ENCODE results near the gene SNX14. TPM values are rescaled to one million over a fixed set of nuclear protein-coding genes. Genes with fewer than 3 reads are reported as not detected.

The SNX14 gene
- total RNA-seq, 2 donors from 2014 or later, result 50.6 to 61.7 TPM

GRCh38 chr6:85483846-85484245 is 109.8 kb downstream of the SNX14 start:
- Mint-ChIP-seq H3K9me3 (no peaks in the 10 kb centered on the region), H3K27me3 (ENCODE audit: low read depth) (no peaks in the 10 kb centered on the region), H3K4me1 (ENCODE audit: low read depth) (peaks cover 8% of the 10 kb centered on the region), H3K36me3 (ENCODE audit: insufficient read depth in 2 of 2) (no peaks in the 10 kb centered on the region), H3K4me3 (no peak overlapping the region), H3K27ac (no peak overlapping the region)
- no peak for DNase-seq
- ATAC-seq (replicated peaks in 1 of 2), result no peak

DNA sequence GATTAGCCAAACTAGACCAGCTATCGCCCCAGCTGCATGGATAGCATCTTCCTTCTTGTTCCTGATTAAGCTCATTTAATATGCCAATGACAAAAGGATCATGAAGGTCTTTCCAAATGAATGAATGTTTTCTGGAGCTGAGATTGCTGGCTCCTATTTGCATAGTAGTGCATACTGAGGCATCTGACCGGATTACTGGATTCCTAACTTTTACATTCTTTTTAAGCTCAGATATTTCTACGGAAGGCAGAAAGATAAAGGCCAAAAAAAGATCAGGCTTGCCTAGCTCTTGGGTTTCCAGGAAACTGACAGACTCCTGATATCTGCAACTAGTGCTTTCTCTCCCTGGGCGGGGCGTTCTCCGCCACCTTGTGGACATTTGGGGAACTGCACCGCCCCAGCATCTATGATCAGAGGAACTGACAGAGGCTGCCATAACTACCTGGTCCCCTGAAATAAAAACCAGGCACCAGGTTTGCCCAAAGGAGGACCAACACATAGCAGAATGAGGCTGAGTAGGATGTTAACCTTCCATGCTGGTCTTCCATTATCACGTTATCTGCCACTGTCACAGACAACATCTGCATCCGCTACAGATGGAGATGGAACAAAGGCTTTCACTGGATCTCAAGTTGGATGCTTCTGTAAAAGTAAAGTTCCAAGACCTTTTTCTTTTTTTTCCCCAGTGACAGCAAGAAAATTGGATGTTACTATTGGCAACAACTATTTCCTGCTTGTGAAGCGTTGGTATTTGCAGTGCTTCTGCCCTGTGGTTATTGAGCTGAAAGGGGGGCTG is 110.6 kb downstream of the SNX14 start:
- Mint-ChIP-seq H3K27me3 (ENCODE audit: low read depth) (no peaks in the 10 kb centered on the region), H3K27ac (no peak overlapping the region), H3K9me3 (no peaks in the 10 kb centered on the region), H3K4me3 (no peak overlapping the region), H3K4me1 (ENCODE audit: low read depth) (peaks cover 8% of the 10 kb centered on the region), H3K36me3 (ENCODE audit: insufficient read depth in 2 of 2) (no peaks in the 10 kb centered on the region)
- DNase-seq, result peak; percentile 79 to 87
- ATAC-seq (replicated peaks in 1 of 2), result peak; percentile 79 to 89

GRCh38 chr6:85482206-85482904 is 111.3 kb downstream of the SNX14 start:
- no peaks in the 10 kb centered on the region for H3K27me3 Mint-ChIP-seq (ENCODE audit: low read depth)

DNA sequence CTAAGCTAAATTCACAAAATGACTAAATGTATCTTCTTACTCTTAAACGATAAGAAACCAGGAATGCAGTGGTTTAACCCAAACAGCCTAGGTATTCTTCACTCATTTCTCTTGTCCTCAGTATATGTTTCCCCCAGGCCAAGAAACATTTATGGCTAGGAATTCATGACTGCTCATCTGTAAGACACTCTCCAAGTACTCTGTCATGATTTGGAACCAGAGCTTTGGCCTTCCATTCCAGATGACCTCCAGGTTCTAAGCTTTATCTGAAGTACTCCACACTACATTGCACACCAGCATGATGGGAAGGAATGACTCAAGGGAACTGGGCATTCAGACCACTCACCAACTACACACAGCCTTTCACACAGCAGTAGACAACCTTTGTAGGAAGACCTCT is 114.5 kb downstream of the SNX14 start:
- H3K27ac Mint-ChIP-seq, result no peak overlapping the region
- no peak overlapping the region for H3K4me3 Mint-ChIP-seq
- no peaks in the 10 kb centered on the region for H3K27me3 Mint-ChIP-seq (ENCODE audit: low read depth)
- no peaks in the 10 kb centered on the region for H3K36me3 Mint-ChIP-seq (ENCODE audit: insufficient read depth in 2 of 2)
- DNase-seq (no peak), ATAC-seq (replicated peaks in 1 of 2) (no peak)
- no peaks in the 10 kb centered on the region for H3K9me3 Mint-ChIP-seq
- H3K4me1 Mint-ChIP-seq (ENCODE audit: low read depth), result peaks cover 8% of the 10 kb centered on the region

More at GRCh38 chr6:85482206-85482904, 111.3 kb downstream of the SNX14 start:
- DNase-seq (no peak), ATAC-seq (replicated peaks in 1 of 2) (peak in 1 of 2 donors; percentile 10)
- Mint-ChIP-seq H3K36me3 (ENCODE audit: insufficient read depth in 2 of 2) (no peaks in the 10 kb centered on the region), H3K9me3 (no peaks in the 10 kb centered on the region), H3K27ac (peak overlapping the region; percentile 21), H3K4me3 (no peak overlapping the region), H3K4me1 (ENCODE audit: low read depth) (peaks cover 8% of the 10 kb centered on the region)

- DNase-seq (no peak), ATAC-seq (replicated peaks in 1 of 2) (no peak)
- H3K36me3 Mint-ChIP-seq (ENCODE audit: insufficient read depth in 2 of 2), result no peaks in the 10 kb centered on the region
- no peak overlapping the region for H3K4me3 Mint-ChIP-seq
- no peaks in the 10 kb centered on the region for H3K27me3 Mint-ChIP-seq (ENCODE audit: low read depth)
- H3K4me1 Mint-ChIP-seq (ENCODE audit: low read depth), result peaks cover 5% of the 10 kb centered on the region
- no peaks in the 10 kb centered on the region for H3K9me3 Mint-ChIP-seq
- no peak overlapping the region for H3K27ac Mint-ChIP-seq
These were observed 117.1 kb downstream of the SNX14 start for GRCh38 chr6:85476532-85476931.

DNA sequence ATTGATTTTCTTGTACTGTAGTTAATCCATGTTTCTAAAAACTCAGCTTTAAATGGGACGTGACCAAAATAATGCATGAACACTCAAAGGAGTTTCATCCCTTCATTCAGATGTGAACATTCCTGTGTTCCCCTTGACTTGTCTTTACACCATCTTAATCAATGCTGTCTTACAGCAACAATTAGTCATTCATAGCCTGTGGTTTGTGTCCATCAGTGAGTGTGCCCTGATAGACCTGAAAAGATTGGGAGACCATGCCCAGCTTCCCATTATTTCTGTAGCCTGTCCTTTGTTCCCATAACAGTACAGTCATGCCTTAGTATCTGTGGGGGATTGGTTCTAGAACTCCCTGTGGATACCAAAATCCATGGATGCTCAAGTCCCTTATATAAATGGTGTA is 119.9 kb downstream of the SNX14 start:
- H3K27ac Mint-ChIP-seq, result no peak overlapping the region
- no peak overlapping the region for H3K4me3 Mint-ChIP-seq
- H3K36me3 Mint-ChIP-seq (ENCODE audit: insufficient read depth in 2 of 2), result no peaks in the 10 kb centered on the region
- H3K9me3 Mint-ChIP-seq, result no peaks in the 10 kb centered on the region
- DNase-seq, result no peak
- no peak for ATAC-seq (replicated peaks in 1 of 2)
- H3K4me1 Mint-ChIP-seq (ENCODE audit: low read depth), result peaks cover 5% of the 10 kb centered on the region
- no peaks in the 10 kb centered on the region for H3K27me3 Mint-ChIP-seq (ENCODE audit: low read depth)

DNA sequence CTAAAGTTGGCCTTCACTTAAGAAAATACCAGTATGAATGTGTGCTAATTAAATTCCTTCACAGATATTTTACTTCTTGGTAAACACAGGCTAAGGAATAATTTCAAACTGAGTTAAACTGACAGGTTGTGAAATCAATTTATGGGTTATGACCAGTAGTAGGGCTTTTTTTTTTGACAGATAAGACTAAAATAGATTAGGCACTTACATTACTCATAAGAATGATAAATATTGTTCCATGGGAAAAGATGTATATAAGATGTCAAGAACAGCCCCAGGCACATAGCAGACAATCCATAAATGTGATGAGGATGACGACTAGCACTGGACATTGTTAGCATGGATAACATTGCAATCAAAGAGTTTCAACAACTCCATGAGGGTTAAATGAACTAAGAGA is 120.9 kb downstream of the SNX14 start:
- ATAC-seq (replicated peaks in 1 of 2), result no peak
- no peak for DNase-seq
- H3K4me3 Mint-ChIP-seq, result no peak overlapping the region
- H3K4me1 Mint-ChIP-seq (ENCODE audit: low read depth), result peaks cover 5% of the 10 kb centered on the region
- no peaks in the 10 kb centered on the region for H3K27me3 Mint-ChIP-seq (ENCODE audit: low read depth)
- no peaks in the 10 kb centered on the region for H3K36me3 Mint-ChIP-seq (ENCODE audit: insufficient read depth in 2 of 2)
- H3K27ac Mint-ChIP-seq, result no peak overlapping the region
- H3K9me3 Mint-ChIP-seq, result no peaks in the 10 kb centered on the region

GRCh38 chr6:85470023-85470410 is 123.6 kb downstream of the SNX14 start:
- no peak overlapping the region for H3K4me3 Mint-ChIP-seq
- H3K36me3 Mint-ChIP-seq (ENCODE audit: insufficient read depth in 2 of 2), result no peaks in the 10 kb centered on the region
- H3K27me3 Mint-ChIP-seq (ENCODE audit: low read depth), result no peaks in the 10 kb centered on the region
- no peak for ATAC-seq (replicated peaks in 1 of 2)
- no peak for DNase-seq
- H3K4me1 Mint-ChIP-seq (ENCODE audit: low read depth), result peaks cover 18% of the 10 kb centered on the region
- no peaks in the 10 kb centered on the region for H3K9me3 Mint-ChIP-seq
- H3K27ac Mint-ChIP-seq, result no peak overlapping the region

DNA sequence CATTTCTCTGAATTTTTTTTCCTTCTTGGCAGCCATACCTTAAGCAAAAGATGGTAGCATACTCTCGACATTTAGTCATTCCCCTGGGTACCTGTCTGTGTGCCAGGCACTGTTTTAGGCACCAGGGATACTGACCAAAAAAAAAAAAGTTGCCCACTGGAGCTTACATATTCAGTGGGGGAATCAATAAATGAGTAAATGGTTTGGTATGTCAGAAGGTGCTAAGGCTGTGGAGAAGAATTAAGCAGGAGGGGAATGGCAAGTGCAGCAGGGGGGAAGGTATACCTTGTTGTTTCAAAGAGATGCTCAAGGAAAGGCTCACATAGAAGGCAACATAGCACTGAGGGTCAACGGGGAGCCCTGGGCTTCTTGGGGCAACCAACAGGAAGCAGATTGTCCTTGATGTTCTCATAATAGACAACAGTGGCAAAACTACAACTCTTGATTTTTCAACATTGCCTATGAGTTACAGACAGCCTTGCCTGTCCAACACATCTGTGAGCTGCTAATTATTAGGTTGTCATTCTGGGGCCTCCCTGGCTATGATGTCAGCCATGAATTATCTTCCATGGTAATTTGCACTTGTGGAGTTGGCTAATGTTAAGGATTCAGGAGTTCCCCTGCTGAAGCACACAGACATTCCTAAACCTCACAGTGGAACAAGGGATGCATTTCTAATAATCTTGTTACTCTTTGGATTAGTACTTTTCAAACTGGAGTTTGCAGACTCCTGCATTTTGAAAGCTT is 124.2 kb downstream of the SNX14 start:
- Mint-ChIP-seq H3K36me3 (ENCODE audit: insufficient read depth in 2 of 2) (no peaks in the 10 kb centered on the region), H3K27me3 (ENCODE audit: low read depth) (no peaks in the 10 kb centered on the region), H3K27ac (no peak overlapping the region), H3K4me1 (ENCODE audit: low read depth) (peaks cover 24% of the 10 kb centered on the region), H3K9me3 (no peaks in the 10 kb centered on the region), H3K4me3 (no peak overlapping the region)
- DNase-seq, result no peak
- ATAC-seq (replicated peaks in 1 of 2), result no peak

GRCh38 chr6:85468326-85468725 is 125.3 kb downstream of the SNX14 start:
- peaks cover 35% of the 10 kb centered on the region for H3K4me1 Mint-ChIP-seq (ENCODE audit: low read depth)
- no peaks in the 10 kb centered on the region for H3K27me3 Mint-ChIP-seq (ENCODE audit: low read depth)
- no peak overlapping the region for H3K4me3 Mint-ChIP-seq
- no peak overlapping the region for H3K27ac Mint-ChIP-seq
- H3K9me3 Mint-ChIP-seq, result no peaks in the 10 kb centered on the region
- H3K36me3 Mint-ChIP-seq (ENCODE audit: insufficient read depth in 2 of 2), result no peaks in the 10 kb centered on the region
- DNase-seq (no peak), ATAC-seq (replicated peaks in 1 of 2) (no peak)

GRCh38 chr6:85465762-85466161 is 127.9 kb downstream of the SNX14 start:
- H3K27ac Mint-ChIP-seq, result no peak overlapping the region
- no peaks in the 10 kb centered on the region for H3K36me3 Mint-ChIP-seq (ENCODE audit: insufficient read depth in 2 of 2)
- H3K27me3 Mint-ChIP-seq (ENCODE audit: low read depth), result no peaks in the 10 kb centered on the region
- ATAC-seq (replicated peaks in 1 of 2) (peak in 1 of 2 donors; percentile 13), DNase-seq (no peak)
- no peaks in the 10 kb centered on the region for H3K9me3 Mint-ChIP-seq
- peaks cover 56% of the 10 kb centered on the region for H3K4me1 Mint-ChIP-seq (ENCODE audit: low read depth)
- H3K4me3 Mint-ChIP-seq, result peak overlapping the region in 1 of 2 donors; percentile 68

DNA sequence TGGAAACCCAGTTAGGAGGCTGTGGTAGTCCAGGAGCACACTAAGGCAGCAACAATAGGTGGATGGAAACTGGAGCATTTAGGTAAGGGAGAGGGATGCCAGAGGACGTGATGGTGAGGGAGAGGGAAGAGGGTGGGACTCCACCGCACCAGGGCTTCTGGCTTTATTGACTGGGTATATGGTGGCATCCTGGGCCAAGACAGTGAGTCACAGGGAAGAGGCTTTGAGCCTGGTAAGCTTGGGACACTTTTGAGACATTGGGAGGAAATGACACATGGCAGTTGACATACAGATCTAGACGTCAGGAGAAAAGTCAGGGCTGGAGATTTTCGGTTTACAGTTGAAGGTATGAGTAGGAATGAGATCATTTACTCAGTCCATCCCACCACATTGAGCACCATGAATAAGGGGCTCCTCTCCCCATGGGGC is 128.9 kb downstream of the SNX14 start:
- Mint-ChIP-seq H3K4me3 (peak overlapping the region; percentile 66 to 69), H3K9me3 (no peaks in the 10 kb centered on the region), H3K27me3 (ENCODE audit: low read depth) (no peaks in the 10 kb centered on the region), H3K27ac (peak overlapping the region; percentile 29), H3K36me3 (ENCODE audit: insufficient read depth in 2 of 2) (no peaks in the 10 kb centered on the region), H3K4me1 (ENCODE audit: low read depth) (peaks cover 64% of the 10 kb centered on the region)
- peak; percentile 82 to 85 for ATAC-seq (replicated peaks in 1 of 2)
- DNase-seq, result peak; percentile 64 to 69

DNA sequence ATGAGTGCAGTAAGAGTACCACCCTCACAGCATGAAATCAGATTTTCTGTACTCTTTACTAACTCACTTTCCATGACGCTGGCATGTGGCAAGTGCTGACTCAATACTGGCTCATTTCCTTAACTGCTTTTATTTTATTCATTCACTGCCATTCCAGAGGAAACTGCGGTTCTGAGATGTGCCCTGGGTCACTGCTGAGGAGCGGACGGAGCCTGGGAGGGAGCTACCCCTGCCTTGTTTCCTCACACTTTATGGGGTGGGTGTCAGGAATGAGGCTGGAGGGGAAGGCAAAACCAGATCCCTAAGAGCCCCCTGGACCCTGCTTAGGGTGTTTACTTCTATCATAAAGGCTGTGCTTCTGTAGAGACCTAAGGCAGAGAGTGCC is 129.4 kb downstream of the SNX14 start:
- peaks cover 68% of the 10 kb centered on the region for H3K4me1 Mint-ChIP-seq (ENCODE audit: low read depth)
- peak overlapping the region; percentile 66 to 69 for H3K4me3 Mint-ChIP-seq
- H3K27ac Mint-ChIP-seq, result peak overlapping the region; percentile 29
- peak; percentile 43 to 56 for DNase-seq
- no peaks in the 10 kb centered on the region for H3K9me3 Mint-ChIP-seq
- no peaks in the 10 kb centered on the region for H3K27me3 Mint-ChIP-seq (ENCODE audit: low read depth)
- no peaks in the 10 kb centered on the region for H3K36me3 Mint-ChIP-seq (ENCODE audit: insufficient read depth in 2 of 2)
- ATAC-seq (replicated peaks in 1 of 2), result peak; percentile 44 to 55
